ENCODE data around the gene NGDN.

NGDN gene

DNA sequence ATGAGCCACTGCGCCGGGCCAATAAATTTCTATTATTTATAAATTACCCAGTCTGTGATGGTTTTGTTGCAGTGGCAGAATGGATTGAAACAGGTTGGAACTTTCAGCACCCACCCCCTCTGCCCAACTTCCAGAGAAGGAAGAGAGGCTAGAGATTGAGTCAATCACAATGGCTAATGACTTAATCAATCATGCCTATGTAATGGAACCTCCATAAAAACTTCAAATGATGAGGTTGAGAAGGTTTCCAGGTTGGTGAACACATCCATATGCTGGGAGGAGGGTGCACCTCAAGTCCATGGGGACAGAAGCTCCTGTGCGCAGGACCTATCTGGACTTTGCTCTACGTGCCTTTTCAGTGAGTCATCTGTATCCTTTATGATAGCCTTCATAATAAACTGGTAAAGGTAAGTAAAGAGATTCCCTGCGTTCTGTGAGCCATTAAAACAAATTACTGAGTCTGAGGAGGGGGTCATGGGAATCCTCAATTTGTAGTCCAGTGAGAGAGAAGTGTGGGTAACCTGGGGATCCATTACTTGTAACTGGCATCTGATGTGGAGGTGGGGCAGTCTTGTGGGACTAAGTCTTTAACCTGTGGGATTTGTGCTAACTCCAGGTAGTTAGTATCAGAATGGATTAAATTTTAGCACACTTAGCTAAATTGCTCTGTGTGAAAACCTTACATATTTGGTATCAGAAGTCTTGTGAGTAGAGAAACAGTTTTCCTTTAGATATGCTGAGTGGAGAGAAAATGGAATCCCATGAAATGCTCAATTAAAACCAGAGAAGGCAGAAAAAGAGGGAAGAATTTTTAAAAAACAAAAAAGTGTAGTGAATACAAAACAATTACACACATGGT, 11.7 kb upstream of the NGDN start:
- no peak overlapping the region for H3K4me3 ChIP-seq (ENCODE audit: low read depth, low read length)
- TF ChIP-seq, protein P1, sequence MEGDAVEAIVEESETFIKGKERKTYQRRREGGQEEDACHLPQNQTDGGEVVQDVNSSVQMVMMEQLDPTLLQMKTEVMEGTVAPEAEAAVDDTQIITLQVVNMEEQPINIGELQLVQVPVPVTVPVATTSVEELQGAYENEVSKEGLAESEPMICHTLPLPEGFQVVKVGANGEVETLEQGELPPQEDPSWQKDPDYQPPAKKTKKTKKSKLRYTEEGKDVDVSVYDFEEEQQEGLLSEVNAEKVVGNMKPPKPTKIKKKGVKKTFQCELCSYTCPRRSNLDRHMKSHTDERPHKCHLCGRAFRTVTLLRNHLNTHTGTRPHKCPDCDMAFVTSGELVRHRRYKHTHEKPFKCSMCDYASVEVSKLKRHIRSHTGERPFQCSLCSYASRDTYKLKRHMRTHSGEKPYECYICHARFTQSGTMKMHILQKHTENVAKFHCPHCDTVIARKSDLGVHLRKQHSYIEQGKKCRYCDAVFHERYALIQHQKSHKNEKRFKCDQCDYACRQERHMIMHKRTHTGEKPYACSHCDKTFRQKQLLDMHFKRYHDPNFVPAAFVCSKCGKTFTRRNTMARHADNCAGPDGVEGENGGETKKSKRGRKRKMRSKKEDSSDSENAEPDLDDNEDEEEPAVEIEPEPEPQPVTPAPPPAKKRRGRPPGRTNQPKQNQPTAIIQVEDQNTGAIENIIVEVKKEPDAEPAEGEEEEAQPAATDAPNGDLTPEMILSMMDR (IDR thresholded peaks at IDR 0.05; ENCODE audit: borderline replicate concordance, insufficient read depth, low read depth, low read length): no peak

DNA sequence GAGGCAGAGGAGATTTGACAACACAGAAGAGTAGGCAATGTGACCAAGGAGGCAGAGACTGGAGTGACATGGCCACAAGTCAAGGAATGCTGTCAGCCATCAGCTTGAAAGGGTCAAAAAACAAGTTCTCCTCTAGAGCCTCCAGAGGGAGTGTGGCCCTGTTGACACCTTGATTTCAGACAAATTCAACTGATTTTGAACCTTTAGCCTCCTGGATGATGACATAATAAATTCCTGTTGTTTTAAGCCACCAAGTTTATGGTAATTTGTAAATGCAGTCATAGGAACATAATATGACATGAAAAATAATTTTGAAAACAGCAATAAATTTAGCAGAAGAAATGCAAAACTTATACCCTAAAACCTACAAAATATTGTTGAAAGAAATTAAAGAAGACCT, 8.5 kb upstream of the NGDN start:
- TF ChIP-seq, protein P1 (IDR thresholded peaks at IDR 0.05; ENCODE audit: borderline replicate concordance, insufficient read depth, low read depth, low read length): no peak
- no peak overlapping the region for H3K4me3 ChIP-seq (ENCODE audit: low read depth, low read length)

DNA sequence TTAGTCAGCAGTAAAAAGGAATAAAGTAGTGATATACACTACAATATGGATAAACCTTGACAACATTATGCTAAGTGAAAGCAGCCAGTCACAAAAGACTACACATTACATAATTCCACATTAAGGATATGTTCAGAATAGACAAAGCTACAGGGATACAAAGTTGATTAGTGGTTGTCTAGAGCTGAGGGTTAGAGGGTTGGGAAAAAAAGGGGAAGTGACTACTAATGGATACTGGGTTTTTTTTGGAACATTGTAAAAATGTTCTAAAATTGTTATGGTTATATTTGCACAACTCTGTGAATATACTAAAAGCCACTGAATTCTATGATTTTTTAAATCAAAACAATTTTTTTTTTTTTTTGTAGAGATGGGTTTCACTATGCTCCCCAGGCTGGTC, 4.8 kb upstream of the NGDN start:
- TF ChIP-seq, protein P1 (IDR thresholded peaks at IDR 0.05; ENCODE audit: borderline replicate concordance, insufficient read depth, low read depth, low read length): no peak
- no peak overlapping the region for H3K4me3 ChIP-seq (ENCODE audit: low read depth, low read length)

DNA sequence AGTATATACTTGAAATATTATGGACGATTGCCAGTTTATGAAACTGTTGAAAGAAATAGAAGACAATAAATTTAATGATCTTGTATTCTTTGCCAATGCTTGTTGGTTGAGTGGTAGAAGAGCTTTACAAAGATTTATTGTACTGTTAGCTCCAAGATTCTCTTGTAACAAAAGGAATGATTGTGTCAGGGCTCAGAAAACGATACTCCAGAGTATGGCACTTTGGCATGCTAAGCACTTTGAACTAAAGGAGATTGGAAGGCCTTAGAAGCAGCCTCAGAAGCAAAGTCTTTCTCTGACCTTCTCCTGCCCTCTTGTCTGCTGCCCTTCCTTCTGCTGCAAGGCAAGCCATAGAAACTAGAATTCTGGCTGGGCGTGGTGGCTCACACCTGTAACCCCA, 4.2 kb upstream of the NGDN start:
- H3K4me3 ChIP-seq (ENCODE audit: low read depth, low read length): no peak overlapping the region
- TF ChIP-seq, protein P1 (IDR thresholded peaks at IDR 0.05; ENCODE audit: borderline replicate concordance, insufficient read depth, low read depth, low read length): no peak

DNA sequence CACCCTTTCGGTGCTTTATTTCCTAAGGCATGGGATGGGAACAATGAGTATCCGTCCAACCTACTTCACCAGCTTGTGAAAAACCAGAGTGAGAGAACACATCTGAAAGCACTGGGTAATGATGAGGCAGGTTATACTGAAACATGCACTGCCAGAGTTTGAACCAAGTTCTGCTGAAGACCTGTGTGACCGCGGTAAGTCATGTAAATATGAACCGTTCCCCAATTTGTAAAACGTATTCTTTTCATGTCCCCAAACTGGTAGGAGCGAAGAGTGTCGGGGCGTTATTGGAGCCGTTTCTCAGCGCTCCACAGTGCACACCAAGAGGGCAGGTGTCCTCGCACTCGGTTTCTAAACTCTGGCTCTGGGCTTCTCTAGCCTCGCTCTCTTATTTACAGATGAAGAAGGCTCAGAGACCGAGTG, 788 bp upstream of the NGDN start:
- TF ChIP-seq, protein P1 (IDR thresholded peaks at IDR 0.05; ENCODE audit: borderline replicate concordance, insufficient read depth, low read depth, low read length): no peak
- peak overlapping the region; percentile 6 for H3K4me3 ChIP-seq (ENCODE audit: low read depth, low read length)

DNA sequence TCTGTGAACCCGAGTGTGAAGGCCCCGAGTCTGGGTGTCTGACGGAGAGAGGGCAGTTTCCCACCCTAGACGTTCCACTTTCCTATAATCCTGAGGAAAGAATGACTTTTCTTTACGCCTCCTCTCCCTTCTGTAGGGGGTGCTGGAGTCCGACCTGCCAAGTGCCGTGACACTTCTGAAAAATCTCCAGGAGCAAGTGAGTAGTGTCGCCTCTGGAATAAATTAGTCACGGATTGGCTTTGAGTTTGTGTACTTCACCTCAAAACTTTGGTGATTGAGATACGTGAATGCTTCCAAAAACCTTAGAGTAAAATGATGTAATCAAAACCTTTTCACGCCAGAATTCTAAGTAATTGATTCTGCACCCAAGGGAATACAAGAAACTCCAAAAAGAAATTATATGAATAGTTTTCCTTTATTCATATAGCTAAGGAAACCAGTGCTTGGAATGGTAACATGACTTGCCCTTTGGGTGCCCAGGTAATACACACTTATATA, 452 bp downstream of the NGDN start:
- TF ChIP-seq, protein P1 (IDR thresholded peaks at IDR 0.05; ENCODE audit: borderline replicate concordance, insufficient read depth, low read depth, low read length): no peak
- peak overlapping the region; percentile 63 for H3K4me3 ChIP-seq (ENCODE audit: low read depth, low read length)

DNA sequence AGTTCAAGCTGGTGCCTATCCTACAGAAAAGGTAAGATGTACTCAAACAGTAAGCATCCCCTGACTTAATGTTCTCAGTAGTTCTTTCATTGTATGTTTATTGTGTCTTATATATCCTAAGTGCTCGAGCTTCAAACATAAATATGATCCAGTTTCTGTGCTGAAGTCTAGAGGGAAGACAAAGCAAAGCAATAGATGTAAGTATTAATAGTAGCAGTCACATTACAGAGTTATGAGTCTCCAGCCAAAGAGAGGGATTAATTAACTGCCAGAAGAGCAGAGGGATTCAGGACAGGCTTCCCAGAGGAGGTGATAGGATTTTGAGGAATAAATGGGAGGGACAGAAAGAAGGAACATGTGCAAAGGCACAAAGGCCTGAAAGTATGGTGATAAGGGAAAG, 1.4 kb downstream of the NGDN start:
- H3K4me3 ChIP-seq (ENCODE audit: low read depth, low read length): no peak overlapping the region
- TF ChIP-seq, protein P1 (IDR thresholded peaks at IDR 0.05; ENCODE audit: borderline replicate concordance, insufficient read depth, low read depth, low read length): no peak
